Mesenchymal stem cell (in vitro differentiated cells and primary cell): Measurements from ENCODE around the gene EN1.

Experiments
- DNase-seq: peaks from one replicate; pipeline ENCODE4 v3.0.0-alpha.2; 2013
- H2AFZ ChIP-seq: one replicate; pipeline ENCODE4 v1.6.1; 2013; ENCODE audit warnings: low read depth, mild to moderate bottlenecking, control low read depth, inconsistent platforms, low read length, moderate library complexity
- H2AK5ac ChIP-seq: 2 replicates; pipeline ENCODE4 v1.6.1; 2013; ENCODE audit warnings: low read length, moderate library complexity, mild to moderate bottlenecking, inconsistent platforms; ENCODE audit not compliant: severe bottlenecking
- H2BK120ac ChIP-seq: one replicate; pipeline ENCODE4 v1.6.1; 2013; ENCODE audit warnings: low read depth, mild to moderate bottlenecking, inconsistent platforms, low read length, moderate library complexity
- H2BK12ac ChIP-seq, 2 experiments: one replicate each; pipeline ENCODE4 v1.6.1; 2013; ENCODE audit warnings: inconsistent platforms in 2 of 2, low read length in 2 of 2, mild to moderate bottlenecking in 2 of 2, moderate library complexity in 2 of 2, control low read depth in 1 of 2
- H2BK15ac ChIP-seq: one replicate; pipeline ENCODE4 v1.6.1; 2013; ENCODE audit warnings: mild to moderate bottlenecking, low read depth, inconsistent platforms; ENCODE audit not compliant: poor library complexity, severe bottlenecking
- H2BK5ac ChIP-seq: 2 replicates; pipeline ENCODE4 v1.6.1; 2013; ENCODE audit warnings: low read depth, mild to moderate bottlenecking, low read length, control low read depth, inconsistent platforms; ENCODE audit not compliant: poor library complexity, severe bottlenecking
- H3K14ac ChIP-seq, 2 experiments: one replicate each; pipeline ENCODE4 v1.6.1; 2013; ENCODE audit warnings: inconsistent platforms in 2 of 2, low read length in 2 of 2, control low read depth in 1 of 2, mild to moderate bottlenecking in 1 of 2, moderate library complexity in 1 of 2
- H3K18ac ChIP-seq, 2 experiments: one replicate each; pipeline ENCODE4 v1.6.1; 2013; ENCODE audit warnings: inconsistent platforms in 2 of 2, low read length in 2 of 2, control low read depth in 1 of 2, low read depth in 1 of 2, mild to moderate bottlenecking in 1 of 2
- H3K23ac ChIP-seq, 2 experiments: one replicate each; pipeline ENCODE4 v1.6.1; 2013; ENCODE audit warnings: inconsistent platforms in 2 of 2, low read length in 2 of 2, mild to moderate bottlenecking in 2 of 2, moderate library complexity in 2 of 2, control low read depth in 1 of 2
- H3K27ac ChIP-seq: 2 replicates; pipeline ENCODE4 v1.5.1; 2013; ENCODE audit warnings: mild to moderate bottlenecking, moderate library complexity, low read length, control low read depth, inconsistent platforms; ENCODE audit not compliant: poor library complexity, severe bottlenecking
- H3K27me3 ChIP-seq, 2 experiments: 2 replicates each; pipeline versions ENCODE4 v1.6.1 to v1.7.0; 2013; ENCODE audit warnings: low read length in 2 of 2, mild to moderate bottlenecking in 2 of 2, moderate library complexity in 2 of 2, control low read depth in 1 of 2, inconsistent platforms in 1 of 2; ENCODE audit not compliant: control insufficient read depth in 1 of 2, insufficient read depth in 1 of 2
- H3K36me3 ChIP-seq, 2 experiments: 2 replicates each; pipeline versions ENCODE4 v1.6.1 to v1.7.0; 2013; ENCODE audit warnings: low read length in 2 of 2, control low read depth in 1 of 2, inconsistent platforms in 1 of 2, low read depth in 1 of 2, mild to moderate bottlenecking in 1 of 2; ENCODE audit not compliant: insufficient read depth in 2 of 2, control insufficient read depth in 1 of 2
- H3K4ac ChIP-seq, 2 experiments: one replicate each; pipeline ENCODE4 v1.6.1; 2013; ENCODE audit warnings: inconsistent platforms in 2 of 2, low read length in 2 of 2, mild to moderate bottlenecking in 2 of 2, moderate library complexity in 2 of 2, control low read depth in 1 of 2, low read depth in 1 of 2
- H3K4me1 ChIP-seq: 2 replicates; pipeline ENCODE4 v1.6.1; 2013; ENCODE audit warnings: low read depth, low read length, control low read depth; ENCODE audit not compliant: control insufficient read depth, insufficient read depth
- H3K4me2 ChIP-seq: 2 replicates; pipeline ENCODE4 v1.6.1; 2013; ENCODE audit warnings: low read length, mild to moderate bottlenecking, inconsistent platforms; ENCODE audit not compliant: poor library complexity, severe bottlenecking
- H3K4me3 ChIP-seq, 2 experiments: 2 replicates each; pipeline versions ENCODE4 v1.5.1 to v1.7.0; 2013; ENCODE audit warnings: low read length in 2 of 2, mild to moderate bottlenecking in 2 of 2, control low read depth in 1 of 2, low read depth in 1 of 2; ENCODE audit not compliant: insufficient read depth in 1 of 2
- H3K79me1 ChIP-seq: replicated peaks from 2 replicates; pipeline ENCODE4 v1.6.1; 2013; ENCODE audit warnings: mild to moderate bottlenecking, control low read depth, low read length, inconsistent platforms; ENCODE audit not compliant: poor library complexity, severe bottlenecking
- H3K9ac ChIP-seq: 2 replicates; pipeline ENCODE4 v1.7.0; 2013; ENCODE audit warnings: mild to moderate bottlenecking, low read length, moderate library complexity
- H3K9me3 ChIP-seq: 2 replicates; pipeline ENCODE4 v1.7.0; 2013; ENCODE audit warnings: mild to moderate bottlenecking, low read length; ENCODE audit not compliant: control insufficient read depth
- H4K8ac ChIP-seq: one replicate; pipeline ENCODE4 v1.6.1; 2013; ENCODE audit warnings: inconsistent platforms, mild to moderate bottlenecking, low read length, moderate library complexity
- H4K91ac ChIP-seq: one replicate; pipeline ENCODE4 v1.6.1; 2013; ENCODE audit warnings: mild to moderate bottlenecking, low read length, inconsistent platforms
- WGBS: methylation state at CpG from one replicate; pipeline ENCODE4 v1.1.7; 2013; ENCODE audit warnings: mixed read lengths; 5-methylcytosine and 5-hydroxymethylcytosine counted together

The EN1 gene

GRCh38 chr2:118817469-118817868, 30.0 kb downstream of the EN1 start:
- WGBS = 53% methylated on average over 2 of the region's 4 CpGs
- peaks cover 0 to 5% of the 10 kb centered on the region in 2 experiments for H3K27me3 ChIP-seq
- no peak overlapping the region for H3K4me3 ChIP-seq
- no peak overlapping the region for H2AFZ ChIP-seq
- H3K4me2 ChIP-seq = no peak overlapping the region
- H2BK12ac ChIP-seq = no peak overlapping the region
- no peak overlapping the region for H2BK5ac ChIP-seq
- no peak overlapping the region for H2BK120ac ChIP-seq
- no peak overlapping the region for H3K18ac ChIP-seq
- no peak overlapping the region for H3K23ac ChIP-seq
- H3K9ac ChIP-seq = no peak overlapping the region
- no peak overlapping the region for H3K4ac ChIP-seq
- no peak overlapping the region for H3K27ac ChIP-seq
- no peak overlapping the region for H2AK5ac ChIP-seq
- H4K8ac ChIP-seq = no peak overlapping the region
- H3K4me1 ChIP-seq = no peaks in the 10 kb centered on the region
- no peaks in the 10 kb centered on the region for H3K9me3 ChIP-seq
- no peaks in the 10 kb centered on the region for H3K36me3 ChIP-seq
- H3K14ac ChIP-seq = no peak overlapping the region
- no peaks in the 10 kb centered on the region for H3K79me1 ChIP-seq
- H4K91ac ChIP-seq = no peak overlapping the region
- no peak overlapping the region for H2BK15ac ChIP-seq
- no peak for DNase-seq

- H3K4ac ChIP-seq = no peak overlapping the region
Observed at GRCh38 chr2:118816669-118817068, 30.8 kb downstream of the EN1 start.

GRCh38 chr2:118815731-118816130, 31.7 kb downstream of the EN1 start:
- Histone ChIP-seq H3K14ac (no peak overlapping the region), H3K4me2 (no peak overlapping the region), H2AFZ (no peak overlapping the region), H2BK5ac (no peak overlapping the region), H2BK12ac (no peak overlapping the region), H3K9ac (no peak overlapping the region), H3K27me3 (no peaks in the 10 kb centered on the region), H3K9me3 (no peaks in the 10 kb centered on the region), H4K8ac (no peak overlapping the region), H3K4me1 (no peaks in the 10 kb centered on the region), H2BK15ac (no peak overlapping the region), H3K18ac (no peak overlapping the region), H3K36me3 (no peaks in the 10 kb centered on the region), H3K27ac (no peak overlapping the region), H3K23ac (no peak overlapping the region), H2BK120ac (no peak overlapping the region), H3K4me3 (no peak overlapping the region), H4K91ac (no peak overlapping the region), H3K79me1 (no peaks in the 10 kb centered on the region), H2AK5ac (no peak overlapping the region), H3K4ac (no peak overlapping the region)
- WGBS = 81% methylated on average over 4 of the region's 4 CpGs
- no peak for DNase-seq

More at GRCh38 chr2:118816669-118817068, 30.8 kb downstream of the EN1 start:
- Histone ChIP-seq H4K8ac (no peak overlapping the region), H2AK5ac (no peak overlapping the region), H3K14ac (no peak overlapping the region), H3K9me3 (no peaks in the 10 kb centered on the region), H2BK12ac (no peak overlapping the region), H2BK5ac (no peak overlapping the region), H3K18ac (no peak overlapping the region), H3K27ac (no peak overlapping the region), H2BK120ac (no peak overlapping the region), H2BK15ac (no peak overlapping the region), H2AFZ (no peak overlapping the region), H3K36me3 (no peaks in the 10 kb centered on the region), H3K23ac (no peak overlapping the region), H3K4me3 (no peak overlapping the region), H3K4me1 (no peaks in the 10 kb centered on the region), H3K27me3 (no peaks in the 10 kb centered on the region), H3K9ac (no peak overlapping the region), H3K79me1 (no peaks in the 10 kb centered on the region), H4K91ac (no peak overlapping the region), H3K4me2 (no peak overlapping the region)
- no peak for DNase-seq
- WGBS = 76% methylated on average over 4 of the region's 4 CpGs

GRCh38 chr2:118815314-118815713, 32.1 kb downstream of the EN1 start:
- Histone ChIP-seq H2BK120ac (no peak overlapping the region), H3K4me2 (no peak overlapping the region), H3K79me1 (no peaks in the 10 kb centered on the region), H3K36me3 (no peaks in the 10 kb centered on the region), H3K27me3 (no peaks in the 10 kb centered on the region), H2AK5ac (no peak overlapping the region), H2BK5ac (no peak overlapping the region), H3K4me1 (no peaks in the 10 kb centered on the region), H3K9ac (no peak overlapping the region), H3K23ac (no peak overlapping the region), H2AFZ (no peak overlapping the region), H4K8ac (no peak overlapping the region), H4K91ac (no peak overlapping the region), H3K4ac (no peak overlapping the region), H3K18ac (no peak overlapping the region), H2BK12ac (no peak overlapping the region), H3K14ac (no peak overlapping the region), H3K4me3 (no peak overlapping the region), H2BK15ac (no peak overlapping the region), H3K27ac (no peak overlapping the region), H3K9me3 (no peaks in the 10 kb centered on the region)
- DNase-seq = no peak
- WGBS = 82% methylated on average over 7 of the region's 7 CpGs
